Sigmoid colon (tissue), 4 donors: Measurements from ENCODE around the gene SEMA4F.
"Not testable (repeated sequence)": the region's sequence is repeated elsewhere in the genome, so short reads cannot be mapped to it uniquely, and the experiment has no call there.

Source experiments
- EP300 ChIP-seq, 4 donors: sonication (generic); formaldehyde crosslinking; IDR thresholded peaks; one replicate each; pipeline ENCODE4 v1.6.1; 2017; ENCODE audit warnings: antibody characterized with exemption in 4 of 4
- POLR2A ChIP-seq, 2 donors: fragments of 450-650 bp; IDR thresholded peaks; one replicate each; pipeline ENCODE4 v1.6.1; 2016; ENCODE audit warnings: antibody characterized with exemption in 2 of 2, mild to moderate bottlenecking in 2 of 2, moderate library complexity in 2 of 2
- POLR2AphosphoS5 ChIP-seq, 4 donors: sonication (generic); formaldehyde crosslinking; IDR thresholded peaks; one replicate each; pipeline ENCODE4 v1.6.1; 2017; ENCODE audit warnings: antibody characterized with exemption in 4 of 4
- TF ChIP-seq, protein P1 (sequence below), 4 experiments: fragments of 450-650 bp in 3 of 4; fragments of 200-600 bp in 1 of 4; IDR thresholded peaks; one replicate each; pipeline ENCODE4 v1.5.1; 2016 to 2019; ENCODE audit warnings: antibody characterized with exemption in 4 of 4, mild to moderate bottlenecking in 3 of 4, moderate library complexity in 2 of 4

DNA sequence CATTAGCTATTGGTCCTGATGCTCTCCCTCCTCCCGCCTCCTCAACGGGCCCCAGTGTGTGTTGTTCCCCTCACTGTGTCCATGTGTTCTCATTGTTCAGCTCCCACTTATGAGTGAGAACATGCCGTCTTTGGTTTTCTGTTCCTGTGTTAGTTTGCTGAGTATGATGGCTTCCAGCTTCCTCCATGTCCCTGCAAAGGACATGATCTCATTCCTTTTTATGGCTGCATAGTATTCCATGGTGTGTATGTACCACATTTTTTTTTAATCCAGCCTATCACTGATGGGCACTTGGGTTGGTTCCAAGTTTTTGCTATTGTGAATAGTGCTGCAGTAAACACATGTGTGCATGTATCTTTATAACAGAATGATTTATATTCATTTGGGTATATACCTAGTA, 23.6 kb upstream of the SEMA4F start:
- TF ChIP-seq POLR2A, POLR2AphosphoS5, EP300 (IDR thresholded peaks at IDR 0.05): not testable (repeated sequence)
- TF ChIP-seq, protein P1, sequence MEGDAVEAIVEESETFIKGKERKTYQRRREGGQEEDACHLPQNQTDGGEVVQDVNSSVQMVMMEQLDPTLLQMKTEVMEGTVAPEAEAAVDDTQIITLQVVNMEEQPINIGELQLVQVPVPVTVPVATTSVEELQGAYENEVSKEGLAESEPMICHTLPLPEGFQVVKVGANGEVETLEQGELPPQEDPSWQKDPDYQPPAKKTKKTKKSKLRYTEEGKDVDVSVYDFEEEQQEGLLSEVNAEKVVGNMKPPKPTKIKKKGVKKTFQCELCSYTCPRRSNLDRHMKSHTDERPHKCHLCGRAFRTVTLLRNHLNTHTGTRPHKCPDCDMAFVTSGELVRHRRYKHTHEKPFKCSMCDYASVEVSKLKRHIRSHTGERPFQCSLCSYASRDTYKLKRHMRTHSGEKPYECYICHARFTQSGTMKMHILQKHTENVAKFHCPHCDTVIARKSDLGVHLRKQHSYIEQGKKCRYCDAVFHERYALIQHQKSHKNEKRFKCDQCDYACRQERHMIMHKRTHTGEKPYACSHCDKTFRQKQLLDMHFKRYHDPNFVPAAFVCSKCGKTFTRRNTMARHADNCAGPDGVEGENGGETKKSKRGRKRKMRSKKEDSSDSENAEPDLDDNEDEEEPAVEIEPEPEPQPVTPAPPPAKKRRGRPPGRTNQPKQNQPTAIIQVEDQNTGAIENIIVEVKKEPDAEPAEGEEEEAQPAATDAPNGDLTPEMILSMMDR (IDR thresholded peaks at IDR 0.05): not testable (repeated sequence)
